Progenitor cell of endocrine pancreas (in vitro differentiated cells): ENCODE data around the gene APOL6. TPM values are rescaled to one million over a fixed set of nuclear protein-coding genes. Genes with fewer than 3 reads are reported as not detected.

ENCODE experiments used
- DNase-seq: peaks from one replicate; pipeline ENCODE4 v3.0.0; 2021; ENCODE audit warnings: low spot score; ENCODE audit not compliant: unreplicated experiment
- H3K27ac Mint-ChIP-seq: 2 replicates; pipeline ENCODE4 v1.8.0; 2021; ENCODE audit warnings: mild to moderate bottlenecking, moderate library complexity, mixed read lengths
- H3K27me3 Mint-ChIP-seq: 2 replicates; pipeline ENCODE4 v1.8.0; 2021; ENCODE audit warnings: mixed read lengths
- H3K36me3 Mint-ChIP-seq: 2 replicates; pipeline ENCODE4 v1.8.0; 2022; ENCODE audit warnings: mixed read lengths; ENCODE audit not compliant: insufficient read depth
- H3K4me1 Mint-ChIP-seq: 2 replicates; pipeline ENCODE4 v1.8.0; 2021; ENCODE audit warnings: low read depth, mixed read lengths
- H3K4me3 Mint-ChIP-seq: 2 replicates; pipeline ENCODE4 v1.8.0; 2021; ENCODE audit warnings: low read depth, mild to moderate bottlenecking, moderate library complexity, mixed read lengths
- H3K9me3 Mint-ChIP-seq: 2 replicates; pipeline ENCODE4 v1.8.0; 2021; ENCODE audit warnings: low read depth, mixed read lengths
- total RNA-seq: library from RNA; stranded (reverse); gene quantifications from 2 replicates; pipeline ENCODE4 v1.2.1, GENCODE V29; 2021
- TF ChIP-seq, protein P1 (sequence below): fragments of 200-600 bp; sonication (generic); IDR thresholded peaks from one replicate; pipeline ENCODE4 v1.5.0; 2021; ENCODE audit warnings: antibody characterized with exemption, mild to moderate bottlenecking; ENCODE audit not compliant: unreplicated experiment

APOL6 gene
- total RNA-seq, 1 donor from 2014 or later = 0.07 TPM

GRCh38 chr22:35601743-35602615, 46.3 kb upstream of the APOL6 start:
- Mint-ChIP-seq H3K27me3 (no peaks in the 10 kb centered on the region), H3K9me3 (no peaks in the 10 kb centered on the region), H3K4me3 (no peak overlapping the region), H3K27ac (no peak overlapping the region), H3K36me3 (no peaks in the 10 kb centered on the region), H3K4me1 (no peaks in the 10 kb centered on the region)
- DNase-seq = no peak
- TF ChIP-seq, protein P1, sequence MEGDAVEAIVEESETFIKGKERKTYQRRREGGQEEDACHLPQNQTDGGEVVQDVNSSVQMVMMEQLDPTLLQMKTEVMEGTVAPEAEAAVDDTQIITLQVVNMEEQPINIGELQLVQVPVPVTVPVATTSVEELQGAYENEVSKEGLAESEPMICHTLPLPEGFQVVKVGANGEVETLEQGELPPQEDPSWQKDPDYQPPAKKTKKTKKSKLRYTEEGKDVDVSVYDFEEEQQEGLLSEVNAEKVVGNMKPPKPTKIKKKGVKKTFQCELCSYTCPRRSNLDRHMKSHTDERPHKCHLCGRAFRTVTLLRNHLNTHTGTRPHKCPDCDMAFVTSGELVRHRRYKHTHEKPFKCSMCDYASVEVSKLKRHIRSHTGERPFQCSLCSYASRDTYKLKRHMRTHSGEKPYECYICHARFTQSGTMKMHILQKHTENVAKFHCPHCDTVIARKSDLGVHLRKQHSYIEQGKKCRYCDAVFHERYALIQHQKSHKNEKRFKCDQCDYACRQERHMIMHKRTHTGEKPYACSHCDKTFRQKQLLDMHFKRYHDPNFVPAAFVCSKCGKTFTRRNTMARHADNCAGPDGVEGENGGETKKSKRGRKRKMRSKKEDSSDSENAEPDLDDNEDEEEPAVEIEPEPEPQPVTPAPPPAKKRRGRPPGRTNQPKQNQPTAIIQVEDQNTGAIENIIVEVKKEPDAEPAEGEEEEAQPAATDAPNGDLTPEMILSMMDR = no peak

DNA sequence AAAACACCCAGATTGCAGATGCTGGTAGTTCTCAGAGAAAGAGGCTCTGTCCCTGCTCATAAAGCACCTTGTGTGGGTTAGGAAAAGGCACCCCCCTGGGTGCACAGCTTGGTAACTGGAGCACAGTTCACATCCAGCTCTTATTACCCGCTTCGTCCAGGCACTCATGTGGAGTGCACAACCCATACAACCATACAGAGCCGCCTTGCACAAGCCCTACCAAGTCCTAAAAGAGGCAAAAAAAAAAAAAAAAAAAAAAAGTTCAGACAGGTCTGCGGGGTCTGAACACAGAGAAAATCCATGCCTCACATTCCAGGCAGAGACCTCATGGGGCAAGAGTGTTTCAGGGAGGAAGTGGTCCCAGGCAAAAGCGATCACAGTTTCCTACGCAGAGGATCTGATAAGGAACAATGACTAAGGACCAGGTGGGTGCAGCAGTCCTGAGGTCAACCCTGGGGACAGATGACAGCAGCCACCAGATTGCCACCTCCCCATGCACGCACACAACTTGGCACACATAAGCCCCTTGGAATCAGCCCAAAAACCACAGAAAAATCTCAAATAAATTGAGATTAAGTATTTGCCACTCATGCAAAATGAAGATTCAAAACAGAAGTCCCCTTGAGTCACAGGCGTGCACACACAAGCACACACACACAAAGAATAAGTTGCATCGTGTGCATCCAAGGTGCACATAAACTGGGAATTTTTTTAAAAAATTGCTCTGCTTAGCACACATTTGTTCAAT, 43.5 kb upstream of the APOL6 start:
- Mint-ChIP-seq H3K27ac (peak overlapping the region; percentile 62), H3K36me3 (no peaks in the 10 kb centered on the region), H3K9me3 (no peaks in the 10 kb centered on the region), H3K27me3 (peaks cover 11% of the 10 kb centered on the region), H3K4me3 (no peak overlapping the region), H3K4me1 (no peaks in the 10 kb centered on the region)
- TF ChIP-seq, protein P1 = no peak
- no peak for DNase-seq

- H3K27ac Mint-ChIP-seq = no peak overlapping the region
- no peak overlapping the region for H3K4me3 Mint-ChIP-seq
- H3K36me3 Mint-ChIP-seq = no peaks in the 10 kb centered on the region
- no peaks in the 10 kb centered on the region for H3K9me3 Mint-ChIP-seq
- no peaks in the 10 kb centered on the region for H3K4me1 Mint-ChIP-seq
- peaks cover 11% of the 10 kb centered on the region for H3K27me3 Mint-ChIP-seq
- TF ChIP-seq, protein P1 = no peak
- no peak for DNase-seq
Measured at GRCh38 chr22:35605369-35605680, 42.9 kb upstream of the APOL6 start.

DNA sequence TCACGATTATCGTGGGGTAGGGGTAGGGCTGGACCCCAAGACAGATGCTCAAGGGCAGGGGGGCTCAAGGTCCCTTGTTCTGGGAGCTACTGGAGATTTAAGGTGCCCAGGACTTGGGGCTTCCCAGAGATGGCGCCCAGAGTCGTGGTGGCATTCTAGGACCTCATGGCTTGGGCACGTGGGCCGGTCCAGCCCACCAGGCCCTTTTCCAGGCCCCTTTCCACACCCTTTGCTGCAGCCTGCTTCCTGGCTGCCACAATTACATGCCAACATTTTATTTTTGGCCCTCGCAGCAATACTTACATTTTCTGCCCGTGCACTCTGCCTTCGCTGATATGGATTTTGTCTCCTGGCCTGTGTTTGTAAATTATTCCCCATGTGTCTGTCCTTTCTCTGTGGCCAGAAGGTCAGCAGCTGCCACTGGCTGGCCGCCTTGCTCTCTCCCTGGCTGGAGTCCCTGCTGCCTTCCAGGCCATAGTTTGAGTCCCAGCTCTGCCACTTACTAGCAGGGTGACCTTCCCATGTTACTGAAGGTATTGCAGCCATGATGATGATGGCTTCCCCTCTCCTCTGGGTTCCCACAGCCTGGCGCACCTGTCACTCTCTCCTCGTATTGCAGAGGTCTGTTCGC, 42.3 kb upstream of the APOL6 start:
- no peaks in the 10 kb centered on the region for H3K4me1 Mint-ChIP-seq

GRCh38 chr22:35606916-35607315, 41.3 kb upstream of the APOL6 start:
- Mint-ChIP-seq H3K27ac (no peak overlapping the region), H3K27me3 (peaks cover 11% of the 10 kb centered on the region), H3K4me1 (no peaks in the 10 kb centered on the region), H3K36me3 (no peaks in the 10 kb centered on the region), H3K9me3 (no peaks in the 10 kb centered on the region), H3K4me3 (no peak overlapping the region)
- TF ChIP-seq, protein P1 = no peak
- DNase-seq = no peak

More for the DNA sequence above, 42.3 kb upstream of the APOL6 start:
- Mint-ChIP-seq H3K9me3 (no peaks in the 10 kb centered on the region), H3K27ac (no peak overlapping the region), H3K4me3 (no peak overlapping the region), H3K27me3 (peaks cover 11% of the 10 kb centered on the region), H3K36me3 (no peaks in the 10 kb centered on the region)
- no peak for DNase-seq
- TF ChIP-seq, protein P1 = no peak
